SW480 (cell line): Measurements from ENCODE around the gene TANGO6.

Experiments used
- DNase-seq: peaks from one replicate; pipeline ENCODE4 v3.0.0-alpha.2; 2016; ENCODE audit warnings: low spot score

TANGO6 gene

GRCh38 chr16:69100071-69100691 lies 256.9 kb downstream of the TANGO6 start:
- DNase-seq, result no peak

GRCh38 chr16:69105501-69106361 lies 262.4 kb downstream of the TANGO6 start, which contains the start of gene HAS3:
Gene HAS3, plus strand, starts transcription at chr16:69105653. Its CDS starts 3,743 bp downstream, at chr16:69109396.
- DNase-seq, result peak; percentile 70

- DNase-seq, result no peak
Observed at GRCh38 chr16:69106491-69107315, 263.4 kb downstream of the TANGO6 start.

DNA sequence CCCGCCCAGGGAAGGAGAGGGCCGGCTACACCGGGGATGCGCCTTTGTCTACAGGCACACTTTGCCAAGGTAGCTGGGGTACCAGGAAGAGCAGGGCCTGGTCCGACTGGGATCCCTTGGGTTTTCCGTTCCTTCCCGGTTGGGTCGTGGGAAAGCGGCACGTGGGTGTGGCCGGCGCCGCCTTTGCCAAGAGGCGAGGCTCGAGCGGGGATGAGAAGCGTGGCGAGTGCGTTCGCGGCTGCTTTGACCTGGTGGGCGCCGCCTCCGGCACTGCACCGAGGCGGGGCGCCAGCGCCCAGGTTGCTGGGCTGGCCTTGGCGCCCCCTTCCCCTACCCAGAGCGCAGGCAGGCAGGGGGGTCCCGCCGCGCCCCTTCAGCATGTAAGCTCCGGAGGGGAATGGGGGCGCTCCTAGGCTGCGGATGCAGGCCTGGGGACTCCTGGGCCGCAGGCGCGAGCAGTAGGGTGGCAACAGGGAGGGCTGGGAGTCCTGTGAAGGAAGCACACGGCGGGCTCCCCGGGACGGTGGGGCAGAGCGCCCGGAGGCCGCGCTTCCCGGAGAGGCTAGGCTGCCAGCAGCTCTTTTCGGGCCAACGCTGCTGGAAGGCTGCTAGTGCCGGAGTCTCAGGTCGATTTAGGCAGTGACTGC lies 264.1 kb downstream of the TANGO6 start:
- peak; percentile 43 for DNase-seq

DNA sequence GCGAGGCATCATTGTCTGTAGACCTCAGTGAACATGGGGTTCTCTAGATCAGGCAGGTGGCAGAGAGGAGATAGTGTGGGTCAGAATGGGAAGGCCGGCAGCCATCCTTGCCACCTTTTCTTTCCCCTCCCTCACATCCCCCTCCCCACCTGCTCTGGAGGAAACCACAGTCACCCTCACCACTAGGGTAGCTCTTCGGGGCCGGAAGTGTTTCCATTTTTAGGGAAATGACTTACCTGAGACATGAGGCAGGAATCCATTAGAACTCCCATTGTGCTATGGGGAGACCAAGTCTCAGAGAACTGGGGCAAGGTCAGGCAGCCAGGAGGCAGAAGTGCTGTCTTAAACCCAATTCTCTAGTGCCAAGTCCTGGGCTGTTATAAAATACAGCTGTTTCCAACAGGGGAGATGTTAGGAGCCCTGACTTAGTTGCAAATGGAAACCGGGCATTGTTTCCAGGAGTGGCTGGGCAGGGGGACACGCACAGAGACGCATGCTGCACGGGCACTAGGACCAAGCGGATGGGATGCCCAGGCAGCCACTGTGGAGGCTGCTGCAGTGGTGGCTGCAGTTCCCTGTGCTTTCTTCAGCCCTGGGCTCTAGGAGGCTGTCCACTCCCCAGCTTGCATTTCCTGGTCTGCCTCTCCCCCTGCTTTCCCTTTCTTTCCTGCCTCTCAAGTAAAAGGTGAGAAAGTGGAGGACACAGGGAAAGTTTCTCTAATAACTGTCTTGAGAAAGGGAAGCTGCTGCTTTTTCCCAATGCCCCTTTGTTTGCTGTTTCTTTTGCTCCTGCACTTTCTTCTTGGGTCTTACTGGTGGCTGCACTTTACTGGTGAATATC lies 265.0 kb downstream of the TANGO6 start:
- DNase-seq, result no peak

- DNase-seq, result no peak
Observed at GRCh38 chr16:69108905-69109252, 265.5 kb downstream of the TANGO6 start.

- no peak for DNase-seq
Observed at GRCh38 chr16:69109486-69110270, 266.3 kb downstream of the TANGO6 start.

GRCh38 chr16:69110406-69110805 lies 267.1 kb downstream of the TANGO6 start:
- no peak for DNase-seq

DNA sequence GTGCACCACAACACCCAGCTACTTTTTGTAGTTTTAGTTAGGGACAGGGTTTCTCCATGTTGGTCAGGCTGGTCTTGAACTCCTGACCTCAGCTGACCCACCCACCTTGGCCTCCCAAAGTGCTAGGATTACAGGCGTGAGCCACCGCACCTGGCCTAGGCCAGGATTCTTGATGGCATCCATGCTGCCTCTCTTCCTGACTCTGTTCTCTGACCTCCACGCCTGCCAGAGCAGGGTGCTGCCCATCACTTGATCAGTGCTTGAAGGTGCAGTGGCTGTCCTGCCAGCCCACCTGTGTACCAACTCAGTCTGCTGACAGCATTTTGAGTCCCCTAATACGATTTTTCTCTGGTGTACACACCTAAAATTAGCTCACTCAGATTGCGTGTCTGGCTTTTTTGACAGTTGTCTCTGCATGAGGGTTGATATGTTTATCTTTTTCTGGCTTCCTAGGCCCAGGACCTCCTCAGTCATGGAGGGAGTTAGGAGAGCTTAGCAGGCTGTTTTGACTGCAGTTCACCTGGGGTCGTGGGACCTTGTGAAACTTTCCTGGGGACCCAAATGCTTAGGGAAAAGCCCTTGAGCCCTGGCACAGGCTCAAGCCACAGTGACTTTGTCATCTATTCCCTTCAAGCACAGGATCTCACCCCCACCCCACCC lies 268.0 kb downstream of the TANGO6 start:
- no peak for DNase-seq

DNA sequence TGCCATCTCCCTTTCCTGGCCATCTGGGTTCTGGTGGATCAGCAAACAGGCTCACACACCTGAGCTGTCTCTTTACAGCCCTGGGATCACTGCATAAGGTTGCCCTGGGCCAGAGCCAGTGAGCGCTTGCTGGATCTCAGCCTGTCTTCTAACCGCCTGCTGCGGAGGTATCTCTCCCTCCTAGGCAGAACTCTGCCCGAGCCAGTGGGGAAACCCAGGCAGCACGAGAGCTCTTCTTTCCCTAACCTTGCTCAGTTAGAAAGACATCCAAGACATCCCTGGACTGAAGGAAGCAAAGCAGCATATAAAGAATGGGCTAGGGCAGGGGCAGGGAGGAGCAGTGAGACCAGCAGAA lies 268.5 kb downstream of the TANGO6 start:
- DNase-seq, result no peak

- peak; percentile 32 for DNase-seq
Observed at GRCh38 chr16:69112285-69113129, 269.2 kb downstream of the TANGO6 start.

DNA sequence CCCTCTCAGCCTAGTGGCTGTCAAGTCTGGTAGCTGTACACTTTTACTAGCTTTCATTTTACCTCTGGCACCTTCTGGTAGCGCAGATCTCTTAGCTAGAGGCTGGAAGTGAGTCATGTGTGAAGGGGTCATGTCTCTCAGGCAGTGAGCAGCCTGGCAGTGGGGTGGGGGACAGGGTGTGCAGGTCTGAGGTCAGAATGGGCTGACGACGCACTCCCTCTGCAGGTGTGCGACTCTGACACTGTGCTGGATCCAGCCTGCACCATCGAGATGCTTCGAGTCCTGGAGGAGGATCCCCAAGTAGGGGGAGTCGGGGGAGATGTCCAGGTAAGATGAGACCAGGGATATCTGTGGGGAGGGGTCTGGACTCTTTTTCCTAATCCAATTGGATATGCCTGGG lies 269.9 kb downstream of the TANGO6 start:
- DNase-seq, result no peak

DNA sequence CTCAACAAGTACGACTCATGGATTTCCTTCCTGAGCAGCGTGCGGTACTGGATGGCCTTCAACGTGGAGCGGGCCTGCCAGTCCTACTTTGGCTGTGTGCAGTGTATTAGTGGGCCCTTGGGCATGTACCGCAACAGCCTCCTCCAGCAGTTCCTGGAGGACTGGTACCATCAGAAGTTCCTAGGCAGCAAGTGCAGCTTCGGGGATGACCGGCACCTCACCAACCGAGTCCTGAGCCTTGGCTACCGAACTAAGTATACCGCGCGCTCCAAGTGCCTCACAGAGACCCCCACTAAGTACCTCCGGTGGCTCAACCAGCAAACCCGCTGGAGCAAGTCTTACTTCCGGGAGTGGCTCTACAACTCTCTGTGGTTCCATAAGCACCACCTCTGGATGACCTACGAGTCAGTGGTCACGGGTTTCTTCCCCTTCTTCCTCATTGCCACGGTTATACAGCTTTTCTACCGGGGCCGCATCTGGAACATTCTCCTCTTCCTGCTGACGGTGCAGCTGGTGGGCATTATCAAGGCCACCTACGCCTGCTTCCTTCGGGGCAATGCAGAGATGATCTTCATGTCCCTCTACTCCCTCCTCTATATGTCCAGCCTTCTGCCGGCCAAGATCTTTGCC lies 271.1 kb downstream of the TANGO6 start:
- DNase-seq, result no peak

DNA sequence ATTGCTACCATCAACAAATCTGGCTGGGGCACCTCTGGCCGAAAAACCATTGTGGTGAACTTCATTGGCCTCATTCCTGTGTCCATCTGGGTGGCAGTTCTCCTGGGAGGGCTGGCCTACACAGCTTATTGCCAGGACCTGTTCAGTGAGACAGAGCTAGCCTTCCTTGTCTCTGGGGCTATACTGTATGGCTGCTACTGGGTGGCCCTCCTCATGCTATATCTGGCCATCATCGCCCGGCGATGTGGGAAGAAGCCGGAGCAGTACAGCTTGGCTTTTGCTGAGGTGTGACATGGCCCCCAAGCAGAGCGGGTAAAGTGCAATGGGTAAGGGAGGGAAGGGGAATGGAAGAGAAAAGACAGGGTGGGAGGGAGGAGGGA lies 271.6 kb downstream of the TANGO6 start:
- DNase-seq, result no peak

GRCh38 chr16:69115361-69115760 lies 272.0 kb downstream of the TANGO6 start:
- no peak for DNase-seq

GRCh38 chr16:69115837-69116236 lies 272.5 kb downstream of the TANGO6 start:
- DNase-seq, result no peak

DNA sequence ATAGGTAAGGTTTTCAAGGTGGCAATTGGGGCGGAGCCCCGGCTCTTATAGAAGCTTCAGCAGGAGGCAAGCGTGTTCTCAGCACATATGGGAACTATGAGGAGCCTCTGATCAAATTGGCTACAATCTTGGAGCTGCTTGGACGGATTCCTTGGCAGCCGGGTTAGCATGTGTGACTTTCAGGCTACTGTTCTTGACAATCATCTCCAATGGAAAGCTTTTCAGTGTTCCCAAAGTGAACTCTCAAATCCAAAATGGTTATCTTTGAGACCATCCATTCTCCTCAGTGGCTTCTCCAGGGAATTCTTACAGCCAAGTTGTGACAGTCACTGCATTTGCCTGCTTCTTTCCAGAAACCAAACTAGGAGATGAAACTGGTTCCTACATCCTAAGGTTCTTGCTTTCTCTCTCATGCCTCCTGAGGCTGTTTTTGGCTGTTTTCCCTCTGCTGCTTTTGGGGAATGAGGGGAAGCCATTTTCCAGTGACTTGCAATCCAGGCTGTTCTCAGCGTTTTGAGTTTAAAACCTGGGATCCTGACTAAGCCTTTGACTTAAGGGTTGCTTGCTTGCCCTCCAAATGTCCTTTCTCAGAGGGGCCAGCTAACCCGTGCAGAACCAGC lies 273.0 kb downstream of the TANGO6 start:
- DNase-seq, result no peak

GRCh38 chr16:69116906-69117305 lies 273.6 kb downstream of the TANGO6 start:
- DNase-seq, result no peak
